PC-9 (cell line): Measurements from ENCODE around the gene TMPRSS7. TPM values are rescaled to one million over a fixed set of nuclear protein-coding genes. Genes with fewer than 3 reads are reported as not detected.
A peak's percentile ranks its signal among the peaks of the same experiment; 100 is the strongest.

Experiments used
- BruUV-seq: library from RNA; stranded (reverse); fragments of 400-500 nt; replicated peaks from 2 replicates; lab custom pipeline; 2021; lab: Mats Ljungman, UMichigan
- CTCF ChIA-PET: fragments of 300-600 bp; sonication (Branson Sonifier 250); formaldehyde crosslinking; loops from one replicate; lab custom pipeline; 2022; ENCODE audit warnings: antibody characterized with exemption; lab: Charles Lee
- POLR2A ChIA-PET: fragments of 300-600 bp; sonication (Branson Sonifier 250); formaldehyde crosslinking; loops from one replicate; lab custom pipeline; 2022; ENCODE audit warnings: antibody characterized with exemption; ENCODE audit not compliant: unreplicated experiment; lab: Charles Lee
- DNase-seq, 2 experiments: peaks; one replicate each; pipeline versions ENCODE4 v3.0.0 to v3.0.0-alpha.2; 2015 to 2022; ENCODE audit warnings: mixed read lengths in 1 of 2
- H2AFZ ChIP-seq: fragments of 200-600 bp; sonication (generic); 2 replicates; pipeline ENCODE4 v1.8.1; 2017; ENCODE audit warnings: antibody characterized with exemption
- H3F3A ChIP-seq: fragments of 200-600 bp; sonication (generic); 2 replicates; pipeline ENCODE4 v1.8.1; 2017; ENCODE audit warnings: antibody characterized with exemption, mild to moderate bottlenecking, low read depth; ENCODE audit not compliant: insufficient read depth
- H3K27ac ChIP-seq: fragments of 200-600 bp; sonication (generic); 2 replicates; pipeline ENCODE4 v1.6.1; 2016; ENCODE audit warnings: mixed run types
- H3K27me3 ChIP-seq: fragments of 200-600 bp; sonication (generic); 2 replicates; pipeline ENCODE4 v1.6.1; 2016; ENCODE audit warnings: low read depth, mixed run types; ENCODE audit not compliant: insufficient read depth
- H3K36me3 ChIP-seq: fragments of 200-600 bp; sonication (generic); 2 replicates; pipeline ENCODE4 v1.6.1; 2016; ENCODE audit warnings: low read depth, mixed run types
- H3K4me1 ChIP-seq: fragments of 200-600 bp; sonication (generic); replicated peaks from 2 replicates; pipeline ENCODE4 v1.6.1; 2016; ENCODE audit warnings: mixed run types; ENCODE audit not compliant: insufficient read depth
- H3K4me2 ChIP-seq: fragments of 200-600 bp; sonication (generic); 2 replicates; pipeline ENCODE4 v1.6.1; 2017; ENCODE audit warnings: mixed run types
- H3K4me3 ChIP-seq: fragments of 200-600 bp; sonication (generic); 2 replicates; pipeline ENCODE4 v1.6.1; 2016; ENCODE audit warnings: mixed run types
- H3K79me2 ChIP-seq: fragments of 200-600 bp; sonication (generic); 2 replicates; pipeline ENCODE4 v1.6.1; 2017; ENCODE audit warnings: low read depth, mixed run types
- H3K9me2 ChIP-seq: fragments of 200-600 bp; sonication (generic); 2 replicates; pipeline ENCODE4 v1.8.1; 2017; ENCODE audit warnings: mild to moderate bottlenecking; ENCODE audit not compliant: insufficient read depth
- H3K9me3 ChIP-seq: fragments of 200-600 bp; sonication (generic); 2 replicates; pipeline ENCODE4 v1.8.1; 2016; ENCODE audit warnings: low read depth; ENCODE audit not compliant: insufficient read depth
- H4K20me1 ChIP-seq: fragments of 200-600 bp; sonication (generic); 2 replicates; pipeline ENCODE4 v1.8.1; 2017; ENCODE audit not compliant: insufficient read depth
- CTCF ChIP-seq: fragments of 200-600 bp; sonication (generic); conservative IDR thresholded peaks from 2 replicates; pipeline ENCODE4 v1.6.1; 2017; ENCODE audit warnings: mixed run types, antibody characterized with exemption, mild to moderate bottlenecking, moderate library complexity
- EZH2 ChIP-seq: fragments of 200-600 bp; sonication (generic); IDR thresholded peaks from 2 replicates; pipeline ENCODE4 v1.8.0; 2017; ENCODE audit warnings: antibody characterized with exemption, low read depth
- intact Hi-C: fragments of 100-400 bp; cut with micrococcal nuclease; formaldehyde crosslinking; loops from one replicate; pipeline ENCODE4 v1.10.0; 2022; ENCODE audit not compliant: unreplicated experiment
- total RNA-seq: library from RNA; stranded (reverse); gene quantifications from 2 replicates; pipeline ENCODE4 v1.2.3, GENCODE V29; 2021

Gene TMPRSS7
- total RNA-seq, 1 experiment from 2014 or later: not detected

GRCh38 chr3:112019716-112020115, 14.8 kb upstream of the TMPRSS7 start:
- H3K9me2 ChIP-seq: no peaks in the 10 kb centered on the region
- CTCF ChIA-PET: interaction anchor here (0.8 kb wide), 1 partner anchor 27 kb away, joined by 3 read pairs; no protein-coding TSS in a partner anchor
- no TSS peak for BruUV-seq
- no peaks in the 10 kb centered on the region for H3K27me3 ChIP-seq
- intact Hi-C loops: no loop called here
- H3K4me2 ChIP-seq: no peak overlapping the region
- no peak overlapping the region for H2AFZ ChIP-seq
- no peak overlapping the region for H3K27ac ChIP-seq
- no peaks in the 10 kb centered on the region for H3K4me1 ChIP-seq
- H3K4me3 ChIP-seq: no peak overlapping the region
- H4K20me1 ChIP-seq: no peaks in the 10 kb centered on the region
- TF ChIP-seq EZH2: no peak
- TF ChIP-seq CTCF: no peak
- H3K79me2 ChIP-seq: no peaks in the 10 kb centered on the region
- 0 out of 2 replicates have a peak, but pooled peaks cover 4% of the 10 kb centered on the region for H3K9me3 ChIP-seq
- no peaks in the 10 kb centered on the region for H3K36me3 ChIP-seq
- no peaks in the 10 kb centered on the region for H3F3A ChIP-seq
- POLR2A ChIA-PET: no interaction called here
- DNase-seq: no peak

GRCh38 chr3:112020674-112021085, 13.9 kb upstream of the TMPRSS7 start:
- Histone ChIP-seq H3K9me2 (no peaks in the 10 kb centered on the region), H3K4me2 (no peak overlapping the region), H3K27me3 (no peaks in the 10 kb centered on the region), H2AFZ (no peak overlapping the region), H4K20me1 (no peaks in the 10 kb centered on the region), H3K27ac (no peak overlapping the region), H3K9me3 (0 out of 2 replicates have a peak, but pooled peaks cover 4% of the 10 kb centered on the region), H3K79me2 (no peaks in the 10 kb centered on the region), H3F3A (no peaks in the 10 kb centered on the region), H3K36me3 (no peaks in the 10 kb centered on the region), H3K4me1 (no peaks in the 10 kb centered on the region), H3K4me3 (no peak overlapping the region)
- POLR2A ChIA-PET: no interaction called here
- no peak for DNase-seq
- BruUV-seq: no TSS peak
- intact Hi-C loops: no loop called here
- no peak for TF ChIP-seq EZH2
- CTCF ChIA-PET: no interaction called here

GRCh38 chr3:112027142-112027541, 7.4 kb upstream of the TMPRSS7 start:
- H3K4me3 ChIP-seq: no peak overlapping the region
- no peak for TF ChIP-seq EZH2
- TF ChIP-seq CTCF: no peak
- BruUV-seq: no TSS peak
- no peaks in the 10 kb centered on the region for H3K79me2 ChIP-seq
- no peaks in the 10 kb centered on the region for H3K27me3 ChIP-seq
- CTCF ChIA-PET: no interaction called here
- no peaks in the 10 kb centered on the region for H3F3A ChIP-seq
- 0 out of 2 replicates have a peak, but pooled peaks cover under 1% of the 10 kb centered on the region for H3K9me3 ChIP-seq
- intact Hi-C loops: no loop called here
- no peaks in the 10 kb centered on the region for H3K36me3 ChIP-seq
- no peaks in the 10 kb centered on the region for H3K4me1 ChIP-seq
- no peaks in the 10 kb centered on the region for H3K9me2 ChIP-seq
- H3K27ac ChIP-seq: no peak overlapping the region
- H4K20me1 ChIP-seq: no peaks in the 10 kb centered on the region
- POLR2A ChIA-PET: interaction anchor here (0.7 kb wide), 1 partner anchor 25 kb away, joined by 3 read pairs; no protein-coding TSS in a partner anchor
- H3K4me2 ChIP-seq: no peak overlapping the region
- no peak for DNase-seq
- H2AFZ ChIP-seq: no peak overlapping the region

GRCh38 chr3:112027826-112028225, 6.7 kb upstream of the TMPRSS7 start:
- BruUV-seq: no TSS peak
- intact Hi-C loops: no loop called here
- Histone ChIP-seq H3K9me3 (no peaks in the 10 kb centered on the region), H2AFZ (0 out of 2 replicates have a peak overlapping the region, but pooled peaks have one; percentile 13), H4K20me1 (no peaks in the 10 kb centered on the region), H3F3A (no peaks in the 10 kb centered on the region), H3K4me2 (no peak overlapping the region), H3K36me3 (no peaks in the 10 kb centered on the region), H3K27ac (no peak overlapping the region), H3K9me2 (no peaks in the 10 kb centered on the region), H3K4me1 (no peaks in the 10 kb centered on the region), H3K79me2 (no peaks in the 10 kb centered on the region), H3K4me3 (no peak overlapping the region), H3K27me3 (no peaks in the 10 kb centered on the region)
- ChIA-PET POLR2A (no interaction called here), CTCF (no interaction called here)
- no peak for DNase-seq
- TF ChIP-seq CTCF: no peak
- no peak for TF ChIP-seq EZH2
